ENCODE measurements around the gene PDXK.

- TF ChIP-seq CTCF (IDR thresholded peaks at IDR 0.05) (no peak), EZH2 (IDR thresholded peaks at IDR 0.05) (no peak), EZH2phosphoT487 (IDR thresholded peaks at IDR 0.05) (no peak)
These were observed 4.7 kb downstream of the PDXK start for GRCh38 chr21:43723648-43724047.
